22Rv1 (cell line): Measurements from ENCODE around the gene GHRL.
"Not testable (repeated sequence)": the region's sequence is repeated elsewhere in the genome, so short reads cannot be mapped to it uniquely, and the experiment has no call there.

Source experiments
- CTCF ChIP-seq: fragments of 450-650 bp; IDR thresholded peaks from 2 replicates; pipeline ENCODE4 v1.5.1; 2017; ENCODE audit warnings: mild to moderate bottlenecking
- ZFX ChIP-seq: fragments of 450-650 bp; IDR thresholded peaks from 2 replicates; pipeline ENCODE4 v1.6.1; 2017; ENCODE audit warnings: antibody characterized with exemption, borderline replicate concordance

- TF ChIP-seq CTCF, ZFX: not testable (repeated sequence)
Measured at GRCh38 chr3:10272476-10272875, 20.3 kb downstream of the GHRL start.
